Neural progenitor cell (in vitro differentiated cells): ENCODE data around the gene TNFRSF19.

Experiments used
- CTCF ChIP-seq: fragments of 200-600 bp; sonication (generic); IDR thresholded peaks from 2 replicates; pipeline ENCODE4 v1.5.1; 2017; ENCODE audit warnings: antibody characterized with exemption, mild to moderate bottlenecking
- EZH2 ChIP-seq: fragments of 200-600 bp; sonication (generic); IDR thresholded peaks from 2 replicates; pipeline ENCODE4 v1.6.1; 2017; ENCODE audit warnings: antibody characterized with exemption, mild to moderate bottlenecking, moderate library complexity

- TF ChIP-seq CTCF, result no peak
- TF ChIP-seq EZH2, result no peak
Measured at GRCh38 chr13:23722726-23723453, 152.7 kb downstream of the TNFRSF19 start.
